Mesenchymal stem cell (in vitro differentiated cells and primary cell): ENCODE measurements around the gene RRP8.

Experiments used
- DNase-seq: peaks from one replicate; pipeline ENCODE4 v3.0.0-alpha.2; 2013
- H2AFZ ChIP-seq: one replicate; pipeline ENCODE4 v1.6.1; 2013; ENCODE audit warnings: low read depth, mild to moderate bottlenecking, control low read depth, inconsistent platforms, low read length, moderate library complexity
- H2AK5ac ChIP-seq: 2 replicates; pipeline ENCODE4 v1.6.1; 2013; ENCODE audit warnings: low read length, moderate library complexity, mild to moderate bottlenecking, inconsistent platforms; ENCODE audit not compliant: severe bottlenecking
- H2BK120ac ChIP-seq: one replicate; pipeline ENCODE4 v1.6.1; 2013; ENCODE audit warnings: low read depth, mild to moderate bottlenecking, inconsistent platforms, low read length, moderate library complexity
- H2BK12ac ChIP-seq, 2 experiments: one replicate each; pipeline ENCODE4 v1.6.1; 2013; ENCODE audit warnings: inconsistent platforms in 2 of 2, low read length in 2 of 2, mild to moderate bottlenecking in 2 of 2, moderate library complexity in 2 of 2, control low read depth in 1 of 2
- H2BK15ac ChIP-seq: one replicate; pipeline ENCODE4 v1.6.1; 2013; ENCODE audit warnings: mild to moderate bottlenecking, low read depth, inconsistent platforms; ENCODE audit not compliant: poor library complexity, severe bottlenecking
- H2BK5ac ChIP-seq: 2 replicates; pipeline ENCODE4 v1.6.1; 2013; ENCODE audit warnings: low read depth, mild to moderate bottlenecking, low read length, control low read depth, inconsistent platforms; ENCODE audit not compliant: poor library complexity, severe bottlenecking
- H3K14ac ChIP-seq, 2 experiments: one replicate each; pipeline ENCODE4 v1.6.1; 2013; ENCODE audit warnings: inconsistent platforms in 2 of 2, low read length in 2 of 2, control low read depth in 1 of 2, mild to moderate bottlenecking in 1 of 2, moderate library complexity in 1 of 2
- H3K18ac ChIP-seq, 2 experiments: one replicate each; pipeline ENCODE4 v1.6.1; 2013; ENCODE audit warnings: inconsistent platforms in 2 of 2, low read length in 2 of 2, control low read depth in 1 of 2, low read depth in 1 of 2, mild to moderate bottlenecking in 1 of 2
- H3K23ac ChIP-seq, 2 experiments: one replicate each; pipeline ENCODE4 v1.6.1; 2013; ENCODE audit warnings: inconsistent platforms in 2 of 2, low read length in 2 of 2, mild to moderate bottlenecking in 2 of 2, moderate library complexity in 2 of 2, control low read depth in 1 of 2
- H3K27ac ChIP-seq: 2 replicates; pipeline ENCODE4 v1.5.1; 2013; ENCODE audit warnings: mild to moderate bottlenecking, moderate library complexity, low read length, control low read depth, inconsistent platforms; ENCODE audit not compliant: poor library complexity, severe bottlenecking
- H3K27me3 ChIP-seq, 2 experiments: 2 replicates each; pipeline versions ENCODE4 v1.6.1 to v1.7.0; 2013; ENCODE audit warnings: low read length in 2 of 2, mild to moderate bottlenecking in 2 of 2, moderate library complexity in 2 of 2, control low read depth in 1 of 2, inconsistent platforms in 1 of 2; ENCODE audit not compliant: control insufficient read depth in 1 of 2, insufficient read depth in 1 of 2
- H3K36me3 ChIP-seq, 2 experiments: 2 replicates each; pipeline versions ENCODE4 v1.6.1 to v1.7.0; 2013; ENCODE audit warnings: low read length in 2 of 2, control low read depth in 1 of 2, inconsistent platforms in 1 of 2, low read depth in 1 of 2, mild to moderate bottlenecking in 1 of 2; ENCODE audit not compliant: insufficient read depth in 2 of 2, control insufficient read depth in 1 of 2
- H3K4ac ChIP-seq, 2 experiments: one replicate each; pipeline ENCODE4 v1.6.1; 2013; ENCODE audit warnings: inconsistent platforms in 2 of 2, low read length in 2 of 2, mild to moderate bottlenecking in 2 of 2, moderate library complexity in 2 of 2, control low read depth in 1 of 2, low read depth in 1 of 2
- H3K4me1 ChIP-seq: 2 replicates; pipeline ENCODE4 v1.6.1; 2013; ENCODE audit warnings: low read depth, low read length, control low read depth; ENCODE audit not compliant: control insufficient read depth, insufficient read depth
- H3K4me2 ChIP-seq: 2 replicates; pipeline ENCODE4 v1.6.1; 2013; ENCODE audit warnings: low read length, mild to moderate bottlenecking, inconsistent platforms; ENCODE audit not compliant: poor library complexity, severe bottlenecking
- H3K4me3 ChIP-seq, 2 experiments: 2 replicates each; pipeline versions ENCODE4 v1.5.1 to v1.7.0; 2013; ENCODE audit warnings: low read length in 2 of 2, mild to moderate bottlenecking in 2 of 2, control low read depth in 1 of 2, low read depth in 1 of 2; ENCODE audit not compliant: insufficient read depth in 1 of 2
- H3K79me1 ChIP-seq: replicated peaks from 2 replicates; pipeline ENCODE4 v1.6.1; 2013; ENCODE audit warnings: mild to moderate bottlenecking, control low read depth, low read length, inconsistent platforms; ENCODE audit not compliant: poor library complexity, severe bottlenecking
- H3K9ac ChIP-seq: 2 replicates; pipeline ENCODE4 v1.7.0; 2013; ENCODE audit warnings: mild to moderate bottlenecking, low read length, moderate library complexity
- H3K9me3 ChIP-seq: 2 replicates; pipeline ENCODE4 v1.7.0; 2013; ENCODE audit warnings: mild to moderate bottlenecking, low read length; ENCODE audit not compliant: control insufficient read depth
- H4K8ac ChIP-seq: one replicate; pipeline ENCODE4 v1.6.1; 2013; ENCODE audit warnings: inconsistent platforms, mild to moderate bottlenecking, low read length, moderate library complexity
- H4K91ac ChIP-seq: one replicate; pipeline ENCODE4 v1.6.1; 2013; ENCODE audit warnings: mild to moderate bottlenecking, low read length, inconsistent platforms
- WGBS: methylation state at CpG from one replicate; pipeline ENCODE4 v1.1.7; 2013; ENCODE audit warnings: mixed read lengths; 5-methylcytosine and 5-hydroxymethylcytosine counted together

The RRP8 gene

DNA sequence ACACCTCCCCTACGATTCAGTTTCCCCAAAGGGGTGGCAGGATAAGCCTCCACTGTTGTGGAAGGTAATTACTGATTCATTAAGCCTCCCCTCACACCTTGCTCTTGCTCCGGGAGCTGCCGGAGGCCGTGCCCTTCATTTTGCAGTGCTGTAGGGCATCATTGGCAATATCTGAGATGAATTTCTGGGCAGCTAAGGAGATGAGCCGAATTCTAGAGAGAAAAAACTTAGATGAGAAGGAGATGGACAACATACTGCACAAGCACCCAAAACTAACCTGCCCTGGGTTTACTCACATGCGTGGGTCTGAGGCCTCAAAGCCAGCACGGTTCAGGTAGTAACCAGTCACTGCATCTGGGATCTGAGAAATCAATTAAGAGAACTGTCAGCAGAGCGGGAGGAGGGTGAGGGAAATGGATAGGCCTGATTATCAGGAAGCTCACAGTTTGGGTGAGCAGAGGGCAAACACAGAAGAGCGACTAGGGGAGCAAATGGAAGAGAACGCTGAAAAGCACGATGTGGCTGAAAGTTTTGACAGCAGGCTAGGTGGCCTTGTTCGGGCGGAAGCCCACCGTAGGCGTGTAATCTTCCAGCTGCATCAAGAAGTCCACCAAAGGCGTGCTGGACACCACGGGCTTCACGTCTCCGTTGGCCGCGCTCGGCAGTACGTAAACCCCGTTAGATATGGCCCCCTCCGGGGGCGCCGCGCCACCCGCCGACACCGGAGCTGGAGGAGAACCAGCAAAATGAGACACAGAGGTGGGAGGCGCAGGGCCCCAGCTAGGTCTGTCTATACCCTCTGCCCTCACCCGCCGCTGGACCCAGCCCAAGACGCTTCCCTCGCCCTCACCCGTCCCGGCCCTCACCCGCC is 7.9 kb upstream of the RRP8 start:
- Histone ChIP-seq H3K18ac (peak overlapping the region; percentile 90 to 93), H2BK120ac (peak overlapping the region; percentile 97), H3K4ac (peak overlapping the region; percentile 71 to 84), H3K79me1 (peaks cover 28% of the 10 kb centered on the region), H3K9ac (peak overlapping the region; percentile 89), H2BK5ac (peak overlapping the region; percentile 71), H4K8ac (peak overlapping the region; percentile 70), H3K36me3 (peaks cover 59 to 76% of the 10 kb centered on the region in 2 experiments), H2AFZ (no peak overlapping the region), H4K91ac (peak overlapping the region; percentile 91), H3K14ac (peak overlapping the region in 1 of 2 experiments; percentile 93), H3K4me3 (peak overlapping the region; percentile 80 to 84), H3K27me3 (no peaks in the 10 kb centered on the region), H3K9me3 (no peaks in the 10 kb centered on the region), H2BK12ac (peak overlapping the region in 1 of 2 experiments; percentile 88), H3K4me2 (peak overlapping the region; percentile 79), H3K23ac (peak overlapping the region in 1 of 2 experiments; percentile 84), H2BK15ac (peak overlapping the region; percentile 12), H2AK5ac (peak overlapping the region; percentile 56), H3K4me1 (peaks cover 20% of the 10 kb centered on the region), H3K27ac (peak overlapping the region; percentile 71)
- WGBS, result 13% methylated on average over 20 of the region's 39 CpGs
- DNase-seq, result peak; percentile 34

DNA sequence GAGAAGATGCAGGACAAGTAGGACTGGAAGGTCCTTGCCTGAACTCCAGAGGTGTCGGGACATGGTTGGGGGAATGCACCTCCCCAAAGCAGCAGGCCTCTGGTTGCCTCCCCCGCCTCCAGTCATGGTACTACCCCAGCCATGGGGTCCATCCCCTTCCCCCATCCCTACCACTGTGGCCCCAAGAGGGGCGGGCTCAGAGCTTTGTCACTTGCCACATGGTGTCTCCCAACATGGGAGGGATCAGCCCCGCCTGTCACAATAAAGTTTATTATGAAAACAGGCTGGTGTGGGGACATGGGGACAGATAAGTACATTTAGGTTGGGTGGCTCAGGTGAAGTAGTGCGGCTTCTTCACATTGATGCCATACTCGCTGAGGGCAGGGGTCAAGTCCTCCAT is 7.2 kb upstream of the RRP8 start:
- peaks cover 18% of the 10 kb centered on the region for H3K4me1 ChIP-seq
- peak overlapping the region; percentile 7 for H2AK5ac ChIP-seq
- 92% methylated on average over 6 of the region's 6 CpGs for WGBS
- peak overlapping the region in 1 of 2 experiments; percentile 4 for H3K4ac ChIP-seq
- no peak for DNase-seq
- no peak overlapping the region for H2BK15ac ChIP-seq
- H2BK12ac ChIP-seq, result no peak overlapping the region
- H2AFZ ChIP-seq, result no peak overlapping the region
- peaks cover 23% of the 10 kb centered on the region for H3K79me1 ChIP-seq
- no peak overlapping the region for H3K4me2 ChIP-seq
- no peak overlapping the region for H4K91ac ChIP-seq
- peak overlapping the region; percentile 22 for H4K8ac ChIP-seq
- peak overlapping the region; percentile 71 for H3K27ac ChIP-seq
- no peak overlapping the region for H3K14ac ChIP-seq
- H3K9ac ChIP-seq, result peak overlapping the region; percentile 89
- H3K9me3 ChIP-seq, result no peaks in the 10 kb centered on the region
- H3K23ac ChIP-seq, result no peak overlapping the region
- H3K18ac ChIP-seq, result no peak overlapping the region
- H3K36me3 ChIP-seq, result peaks cover 52 to 69% of the 10 kb centered on the region in 2 experiments
- H3K4me3 ChIP-seq, result peak overlapping the region in 1 of 2 experiments; percentile 80
- H2BK120ac ChIP-seq, result no peak overlapping the region
- H3K27me3 ChIP-seq, result no peaks in the 10 kb centered on the region
- no peak overlapping the region for H2BK5ac ChIP-seq

GRCh38 chr11:6609502-6610015 is 6.1 kb upstream of the RRP8 start:
- H3K9ac ChIP-seq, result peak overlapping the region; percentile 89
- no peak overlapping the region for H3K4me3 ChIP-seq
- no peak overlapping the region for H3K14ac ChIP-seq
- H3K4me1 ChIP-seq, result peaks cover 20% of the 10 kb centered on the region
- no peak for DNase-seq
- no peak overlapping the region for H2BK5ac ChIP-seq
- H3K9me3 ChIP-seq, result no peaks in the 10 kb centered on the region
- no peak overlapping the region for H4K91ac ChIP-seq
- no peak overlapping the region for H2BK15ac ChIP-seq
- H2AK5ac ChIP-seq, result no peak overlapping the region
- H2BK120ac ChIP-seq, result no peak overlapping the region
- peaks cover 20% of the 10 kb centered on the region for H3K79me1 ChIP-seq
- no peaks in the 10 kb centered on the region for H3K27me3 ChIP-seq
- no peak overlapping the region for H2BK12ac ChIP-seq
- no peak overlapping the region for H2AFZ ChIP-seq
- no peak overlapping the region for H3K27ac ChIP-seq
- no peak overlapping the region for H3K4ac ChIP-seq
- no peak overlapping the region for H3K23ac ChIP-seq
- no peak overlapping the region for H4K8ac ChIP-seq
- WGBS, result 95% methylated on average over 7 of the region's 8 CpGs
- H3K18ac ChIP-seq, result no peak overlapping the region
- H3K36me3 ChIP-seq, result peaks cover 42 to 61% of the 10 kb centered on the region in 2 experiments
- H3K4me2 ChIP-seq, result no peak overlapping the region

GRCh38 chr11:6608726-6609501 is 5.5 kb upstream of the RRP8 start:
- no peak overlapping the region for H3K4me2 ChIP-seq
- peaks cover 20% of the 10 kb centered on the region for H3K79me1 ChIP-seq
- H3K23ac ChIP-seq, result no peak overlapping the region
- no peak overlapping the region for H3K4me3 ChIP-seq
- H2BK12ac ChIP-seq, result no peak overlapping the region
- peaks cover 20% of the 10 kb centered on the region for H3K4me1 ChIP-seq
- H2AFZ ChIP-seq, result no peak overlapping the region
- H4K91ac ChIP-seq, result no peak overlapping the region
- H3K9me3 ChIP-seq, result no peaks in the 10 kb centered on the region
- WGBS, result 80% methylated on average over 14 of the region's 14 CpGs
- no peak overlapping the region for H2BK120ac ChIP-seq
- H3K27me3 ChIP-seq, result no peaks in the 10 kb centered on the region
- peaks cover 37 to 55% of the 10 kb centered on the region in 2 experiments for H3K36me3 ChIP-seq
- H3K4ac ChIP-seq, result no peak overlapping the region
- no peak overlapping the region for H3K18ac ChIP-seq
- peak overlapping the region; percentile 89 for H3K9ac ChIP-seq
- H2AK5ac ChIP-seq, result no peak overlapping the region
- H2BK5ac ChIP-seq, result no peak overlapping the region
- H3K27ac ChIP-seq, result no peak overlapping the region
- no peak overlapping the region for H3K14ac ChIP-seq
- no peak overlapping the region for H4K8ac ChIP-seq
- peak; percentile 19 for DNase-seq
- no peak overlapping the region for H2BK15ac ChIP-seq
